Stomach (tissue), 9 donors: ENCODE measurements around the gene KCTD20. TPM values are rescaled to one million over a fixed set of nuclear protein-coding genes. Genes with fewer than 3 reads are reported as not detected.
A peak's percentile ranks its signal among the peaks of the same experiment; 100 is the strongest.

ENCODE experiments used
- DNase-seq, 2 donors: peaks; one replicate each; pipeline versions ENCODE4 v3.0.0 to v3.0.0-alpha.2; 2013 to 2019
- H3K27ac ChIP-seq, 5 donors: fragments of 200-600 bp in 4 of 5; sonication (generic) in 4 of 5; one replicate each; pipeline ENCODE4 v1.5.1; 2013 to 2019; ENCODE audit warnings: mild to moderate bottlenecking in 1 of 5, moderate library complexity in 1 of 5
- H3K27me3 ChIP-seq, 3 donors: fragments of 200-600 bp; sonication (generic); one replicate each; pipeline ENCODE4 v1.5.1; 2017 to 2019; ENCODE audit warnings: mixed run types in 1 of 3
- H3K36me3 ChIP-seq, 4 donors: fragments of 200-600 bp; sonication (generic); 1 replicate in 3 of 4; 2 replicates in 1 of 4; pipeline ENCODE4 v1.5.1; 2016 to 2019
- H3K4me1 ChIP-seq, 4 donors: fragments of 200-600 bp; sonication (generic); one replicate each; pipeline ENCODE4 v1.5.1; 2016 to 2019
- H3K4me3 ChIP-seq, 4 donors: fragments of 200-600 bp; sonication (generic) in 3 of 4; one replicate each; pipeline ENCODE4 v1.5.1; 2016 to 2019; ENCODE audit warnings: mild to moderate bottlenecking in 1 of 4
- H3K9me3 ChIP-seq, 4 donors: fragments of 200-600 bp; sonication (generic); one replicate each; pipeline ENCODE4 v1.5.1; 2016 to 2019
- CTCF ChIP-seq, 7 experiments: fragments of 450-650 bp in 4 of 7; fragments of 200-600 bp in 3 of 7; sonication (generic) in 3 of 7; IDR thresholded peaks; one replicate each; pipeline ENCODE4 v1.5.1; 2016 to 2019; ENCODE audit warnings: antibody characterized with exemption in 7 of 7, control low read depth in 2 of 7, mild to moderate bottlenecking in 1 of 7
- EP300 ChIP-seq: sonication (generic); formaldehyde crosslinking; IDR thresholded peaks from one replicate; pipeline ENCODE4 v1.6.1; 2017; ENCODE audit warnings: antibody characterized with exemption
- POLR2A ChIP-seq, 4 donors: fragments of 450-650 bp; IDR thresholded peaks; one replicate each; pipeline ENCODE4 v1.6.1; 2016; ENCODE audit warnings: antibody characterized with exemption in 4 of 4, control low read depth in 2 of 4, mild to moderate bottlenecking in 1 of 4, moderate library complexity in 1 of 4
- POLR2AphosphoS5 ChIP-seq, 3 donors: sonication (generic); formaldehyde crosslinking; IDR thresholded peaks; one replicate each; pipeline ENCODE4 v1.6.1; 2016; ENCODE audit warnings: antibody characterized with exemption in 3 of 3
- WGBS, 5 donors: extraction: QIAGEN DNeasy Blood & Tissue Kit in 3 of 5; methylation state at CpG; one replicate each; pipeline versions ENCODE4 v1.1.5 to v1.1.7; 2013 to 2018; 5-methylcytosine and 5-hydroxymethylcytosine counted together
- intact Hi-C: fragments of 100-400 bp; cut with DNase I; formaldehyde crosslinking; loops from one replicate; pipeline ENCODE4 v1.15.1; 2023; ENCODE audit warnings: low total_unique reads
- polyA plus RNA-seq, 3 donors: library from polyadenylated mRNA; stranded (reverse); fragments of 200-250 nt; gene quantifications; one replicate each; pipeline ENCODE4 v1.2.3, GENCODE V29; 2013
- small RNA-seq, 4 donors: library from RNA; depleted of rRNA; stranded (forward); fragments of <200 nt; gene quantifications; one replicate each; pipeline ENCODE3, GENCODE V24; 2016
- total RNA-seq, 5 donors: library from RNA; depleted of rRNA; stranded (reverse); fragments of >200 nt; gene quantifications; one replicate each; pipeline versions ENCODE4 v1.1.0 to v1.2.3, GENCODE V29; 2014 to 2016
- donor health status: healthy with polysubstance abuse.
- donor health status: Bipolar disorder and iron deficiency.
- donor health status: healthy.

Gene KCTD20
- total and polyA plus RNA-seq, 8 donors = 10.3 to 72.7 (median 19.5) TPM

- peak in 1 of 2 donors; percentile 32 for DNase-seq
- H3K27me3 ChIP-seq = no peaks in the 10 kb centered on the region
- no peak for TF ChIP-seq POLR2AphosphoS5 (IDR thresholded peaks at IDR 0.05)
- TF ChIP-seq CTCF (IDR thresholded peaks at IDR 0.05) = no peak
- no peak for TF ChIP-seq POLR2A (IDR thresholded peaks at IDR 0.05)
- TF ChIP-seq EP300 = no peak
- no peak overlapping the region for H3K4me3 ChIP-seq
- peaks cover 14 to 33% (median 24%) of the 10 kb centered on the region in 4 donors for H3K4me1 ChIP-seq
- intact Hi-C loops = no loop called here
- WGBS, 5 donors = 88 to 95% (median 92%) methylated on average over 4 of the region's 4 CpGs
- peaks cover 14 to 61% (median 59%) of the 10 kb centered on the region in 4 donors for H3K36me3 ChIP-seq
- no peaks in the 10 kb centered on the region for H3K9me3 ChIP-seq
- H3K27ac ChIP-seq = no peak overlapping the region
These were observed 97.2 kb downstream of the KCTD20 start for GRCh38 chr6:36539814-36540568.

Small RNA genes lying within 50 kb of the gene (small RNA-seq; reads per million reads assigned to genes)
- 0 reads per million in 4 donors for gene RN7SL502P

Other genes starting within 250 kb of the KCTD20 start
- 100 to 1,000 TPM in 1 of 5 donors, 10 to 100 TPM in 4; 19.5 to 343 (median 59.7) TPM for gene BRPF3, start 246.3 kb upstream of the KCTD20 start, total RNA-seq
- 10 to 100 TPM in 2 of 3 donors, 1 to 10 TPM in 1; 7.0 to 17.6 (median 12.7) TPM for gene BRPF3, start 246.3 kb upstream of the KCTD20 start, polyA plus RNA-seq
- under 1 TPM in 1 of 5 donors, not detected in 4; 0.58 TPM for gene PNPLA1, start 172.9 kb upstream of the KCTD20 start, total RNA-seq
- 1 to 10 TPM in 1 of 3 donors, under 1 TPM in 2; 0.38 to 2.2 (median 0.61) TPM for gene PNPLA1, start 172.9 kb upstream of the KCTD20 start, polyA plus RNA-seq
- 10 to 100 TPM in 1 of 5 donors, 1 to 10 TPM in 4; 3.5 to 14.8 (median 5.7) TPM for gene BNIP5, start 106.1 kb upstream of the KCTD20 start, total RNA-seq
- 1 to 10 TPM; 2.4 to 3.8 (median 3.8) TPM for gene BNIP5, start 106.1 kb upstream of the KCTD20 start, polyA plus RNA-seq
- 10 to 100 TPM in 1 of 5 donors, 1 to 10 TPM in 2, under 1 TPM in 1, not detected in 1; 0.37 to 20.4 (median 3.1) TPM for gene ETV7, start 55.3 kb upstream of the KCTD20 start, total RNA-seq
- 1 to 10 TPM; 2.6 to 7.9 (median 7.1) TPM for gene ETV7, start 55.3 kb upstream of the KCTD20 start, polyA plus RNA-seq
- gene PXT1, start 146 bp upstream of the KCTD20 start, total RNA-seq = not detected
- gene PXT1, start 146 bp upstream of the KCTD20 start, polyA plus RNA-seq = not detected
- gene STK38, start 104.5 kb downstream of the KCTD20 start, total RNA-seq = 10 to 100 TPM; 20.4 to 63.7 (median 26.3) TPM
- gene STK38, start 104.5 kb downstream of the KCTD20 start, polyA plus RNA-seq = 10 to 100 TPM; 14.1 to 24.9 (median 19.1) TPM
- gene SRSF3, start 151.4 kb downstream of the KCTD20 start, total RNA-seq = 100 to 1,000 TPM in 4 of 5 donors, 10 to 100 TPM in 1; 77.2 to 250 (median 145) TPM
- 100 to 1,000 TPM; 130 to 179 (median 146) TPM for gene SRSF3, start 151.4 kb downstream of the KCTD20 start, polyA plus RNA-seq
- 100 to 1,000 TPM in 1 of 5 donors, 10 to 100 TPM in 4; 41.4 to 116 (median 47.3) TPM for gene CDKN1A, start 235.7 kb downstream of the KCTD20 start, total RNA-seq
- 100 to 1,000 TPM in 1 of 3 donors, 10 to 100 TPM in 2; 36.5 to 118 (median 75.5) TPM for gene CDKN1A, start 235.7 kb downstream of the KCTD20 start, polyA plus RNA-seq